HuH-7.5 (cell line): ENCODE results near the gene LTA.

Experiments used
- DNase-seq: peaks from one replicate; pipeline ENCODE4 v3.0.0; 2011; ENCODE audit warnings: low spot score

LTA gene

DNA sequence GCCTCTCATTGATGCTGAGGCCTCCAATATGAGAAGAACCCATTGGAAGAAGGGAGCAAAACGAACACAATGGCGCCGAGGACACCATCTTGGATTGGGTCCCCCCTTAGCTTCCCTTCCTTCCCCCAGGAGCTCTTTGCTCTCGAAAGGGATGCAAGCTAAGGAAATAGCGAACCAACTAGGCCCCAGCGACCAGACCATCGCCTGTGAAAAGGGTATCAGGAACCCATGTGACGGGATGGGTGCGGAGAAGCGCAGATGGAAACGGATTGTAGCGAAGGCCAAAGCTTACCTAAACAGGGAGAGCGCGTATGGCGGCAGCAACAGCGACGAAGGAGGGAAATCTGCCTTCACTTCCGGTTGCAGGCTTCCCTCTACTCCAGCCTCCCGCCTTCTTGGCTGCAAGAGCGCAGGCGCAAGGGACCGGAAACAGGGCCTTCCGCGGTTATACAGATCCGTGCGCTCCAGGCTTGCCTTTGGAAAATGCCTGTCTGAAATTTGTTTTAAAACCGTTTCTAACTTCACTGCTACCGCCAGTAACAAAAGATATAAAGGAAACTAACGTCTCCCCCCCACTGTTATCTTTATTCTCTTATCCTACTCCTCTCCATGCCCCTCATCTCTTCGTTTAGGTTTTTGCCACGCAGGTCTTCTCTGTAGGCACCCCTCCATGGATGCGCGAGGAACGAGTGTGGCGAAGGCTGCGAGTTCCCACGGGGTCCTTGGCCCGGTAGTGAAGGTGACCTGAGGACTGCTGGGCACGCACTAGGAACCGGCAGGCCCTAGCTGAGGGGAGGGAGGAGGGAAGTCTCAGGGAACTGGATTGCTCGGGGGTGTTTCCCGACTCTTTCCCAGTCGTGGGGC lies 30.2 kb upstream of the LTA start, which contains the start of gene DDX39B:
DDX39B (minus strand) TSS at position 346 of the 864 bp plus-strand sequence. CDS start 1,471 bp downstream, outside the sequence.
- DNase-seq: peak; percentile 69

DNA sequence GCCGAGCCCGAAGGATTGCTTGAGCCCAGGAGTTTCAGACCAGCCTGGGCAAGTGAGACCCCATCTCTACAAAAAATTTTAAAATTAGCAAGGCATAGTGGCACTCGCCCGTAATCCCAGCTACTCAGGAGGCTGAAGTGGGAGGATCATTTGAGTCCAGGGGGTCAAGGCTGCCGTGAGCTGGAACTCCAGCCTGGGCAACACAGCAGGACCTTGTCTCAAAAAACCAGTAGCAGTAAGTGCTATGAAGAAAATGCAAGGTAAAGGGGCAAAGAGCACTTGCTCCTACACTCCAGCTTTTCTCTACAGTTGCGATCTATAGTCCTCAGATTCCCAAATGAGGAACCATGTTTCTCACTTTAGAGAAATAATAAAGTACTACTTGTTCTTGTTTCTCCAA lies 28.4 kb upstream of the LTA start:
- no peak for DNase-seq

DNA sequence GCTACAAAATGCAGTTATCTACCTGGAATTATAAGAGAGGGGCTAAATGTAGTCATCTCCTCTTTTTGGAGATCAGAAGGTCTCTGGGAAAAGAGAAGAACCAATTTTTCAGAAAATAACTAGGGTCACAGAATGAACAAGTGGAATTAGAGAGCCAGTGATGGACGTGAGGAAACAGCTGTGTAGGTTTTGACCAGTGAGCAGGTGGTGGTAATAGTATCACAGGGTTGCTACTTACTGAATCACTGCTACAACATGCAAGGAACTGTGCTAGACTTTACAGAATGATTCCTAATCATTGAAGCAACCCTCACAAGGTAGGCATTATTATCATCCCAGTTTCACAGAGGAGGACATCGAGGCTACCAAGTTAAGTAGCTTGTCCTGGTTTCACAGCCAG lies 27.4 kb upstream of the LTA start:
- DNase-seq: no peak

DNA sequence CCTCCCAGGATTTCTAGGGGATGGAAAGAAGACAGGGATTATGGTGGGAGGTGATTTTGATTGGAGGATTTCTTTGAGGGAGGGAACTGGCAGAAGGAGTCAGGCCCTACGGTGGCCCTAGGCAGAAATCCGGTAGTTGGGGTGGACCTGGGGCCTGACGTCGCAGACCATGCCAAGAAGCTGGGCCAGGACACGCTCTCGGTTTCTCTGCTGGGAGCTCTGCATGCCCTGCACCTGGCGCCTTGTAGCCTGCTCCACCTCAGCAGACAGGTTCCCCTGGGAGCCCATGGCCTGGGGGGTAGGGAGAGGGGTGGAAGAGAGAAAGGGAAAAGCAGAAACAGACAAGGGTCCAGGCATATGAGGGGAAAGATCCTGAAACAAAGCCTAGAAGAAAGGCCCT lies 26.8 kb upstream of the LTA start:
- DNase-seq: no peak

DNA sequence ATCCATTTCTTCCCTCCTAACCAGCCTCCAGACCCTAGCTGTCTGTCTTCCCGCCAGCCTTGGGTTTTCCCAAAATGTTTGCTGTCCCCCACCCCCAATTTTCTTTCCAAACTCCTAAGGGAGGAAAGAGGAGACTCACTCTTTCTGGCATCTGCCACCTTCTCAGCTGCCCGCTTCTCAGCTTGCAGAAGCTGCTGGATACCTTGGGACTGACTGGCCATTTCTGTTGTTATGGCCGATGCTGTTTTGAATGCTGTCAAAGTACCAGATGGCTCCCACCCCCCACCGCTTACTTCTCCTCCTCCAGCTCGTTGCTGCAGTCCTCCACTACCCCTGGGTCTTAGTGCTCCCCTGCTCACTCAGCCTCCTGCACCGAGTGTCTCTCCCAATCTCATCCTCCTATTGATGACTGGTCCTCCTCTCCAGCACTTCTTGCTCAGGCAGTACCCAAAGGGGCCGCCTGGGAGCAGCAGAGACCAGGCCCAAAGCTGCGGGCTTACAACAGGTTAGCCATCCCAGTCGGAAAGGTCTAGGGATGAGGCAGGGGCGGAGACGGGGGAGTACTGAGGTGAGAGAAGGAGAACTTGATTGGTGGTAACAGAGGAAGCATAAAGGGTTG lies 25.6 kb upstream of the LTA start, which contains the start of gene ATP6V1G2:
ATP6V1G2 (minus strand) TSS at position 270 of the 619 bp plus-strand sequence; CDS start at position 221, 49 bp downstream.
- DNase-seq: peak; percentile 46

DNA sequence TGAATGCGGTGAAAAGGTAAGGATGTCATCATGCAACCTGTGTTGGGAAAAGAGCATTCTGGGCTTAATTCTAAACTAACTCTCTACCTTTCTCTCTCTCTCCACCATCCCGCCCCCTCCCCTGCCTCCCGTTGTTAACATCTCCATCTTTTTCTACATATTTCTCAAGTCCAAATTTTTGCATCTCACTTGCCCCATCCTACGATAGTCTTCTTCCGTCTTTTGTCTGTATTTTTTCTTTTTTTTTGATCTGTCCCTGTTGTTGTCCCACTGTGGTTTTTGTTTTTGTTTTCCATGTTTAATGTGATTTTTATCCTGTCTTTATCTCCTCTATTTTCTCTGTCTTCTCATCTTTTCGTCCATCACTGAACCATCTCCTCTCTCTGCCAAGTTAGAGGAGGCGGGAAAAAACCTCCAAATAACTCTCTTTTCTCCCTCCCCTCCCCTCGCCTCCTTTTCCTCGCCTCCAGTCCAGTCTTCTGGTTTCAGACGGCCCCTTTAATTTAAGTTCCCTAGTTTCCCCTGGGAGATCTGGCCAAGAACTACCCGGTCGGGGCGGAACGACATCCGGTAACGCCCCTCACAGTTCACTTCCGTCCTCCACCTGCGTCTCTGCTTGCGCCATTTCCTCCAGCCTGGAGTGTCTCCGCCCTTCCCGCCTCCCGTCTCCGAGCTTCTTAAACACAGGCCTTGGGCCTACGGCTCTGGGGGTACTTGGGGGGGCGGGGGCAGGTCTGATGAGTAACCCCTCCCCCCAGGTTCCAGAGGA lies 24.9 kb upstream of the LTA start, which contains the start of gene NFKBIL1:
NFKBIL1 (plus strand) TSS at position 651 of the 769 bp plus-strand sequence; CDS start at position 738, 87 bp downstream.
- DNase-seq: peak; percentile 71

DNA sequence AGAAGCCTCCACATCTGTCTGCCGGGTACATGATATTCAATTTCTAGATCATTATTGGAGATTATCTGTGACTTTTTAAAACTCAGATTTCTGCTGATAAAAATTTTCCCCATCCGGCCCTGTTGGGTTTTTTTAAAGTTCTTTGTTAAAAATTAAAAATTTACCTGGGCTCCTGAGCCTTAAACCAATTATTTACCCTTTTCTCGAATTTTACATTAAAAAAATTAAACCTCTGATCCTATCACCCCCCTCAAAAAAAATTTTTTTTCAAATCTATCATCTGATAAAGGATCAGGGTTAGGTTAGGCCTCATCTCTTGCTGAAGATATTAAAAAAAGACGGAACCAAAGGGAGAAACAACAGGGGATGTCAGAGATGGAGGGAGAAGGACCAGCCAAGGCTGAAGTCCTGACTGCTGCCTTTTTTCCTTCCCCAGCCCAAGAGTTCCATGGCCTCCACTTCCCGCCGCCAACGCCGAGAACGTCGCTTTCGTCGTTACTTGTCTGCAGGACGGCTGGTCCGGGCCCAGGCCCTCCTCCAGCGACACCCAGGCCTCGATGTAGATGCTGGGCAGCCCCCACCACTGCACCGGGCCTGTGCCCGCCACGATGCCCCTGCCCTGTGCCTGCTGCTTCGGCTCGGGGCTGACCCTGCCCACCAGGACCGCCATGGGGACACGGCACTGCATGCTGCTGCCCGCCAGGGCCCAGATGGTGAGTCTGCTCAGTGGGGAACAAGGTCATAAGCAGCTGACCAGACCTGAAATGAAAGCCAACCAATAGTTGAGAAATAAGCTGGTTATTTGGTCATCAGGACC lies 24.2 kb upstream of the LTA start:
- no peak for DNase-seq

DNA sequence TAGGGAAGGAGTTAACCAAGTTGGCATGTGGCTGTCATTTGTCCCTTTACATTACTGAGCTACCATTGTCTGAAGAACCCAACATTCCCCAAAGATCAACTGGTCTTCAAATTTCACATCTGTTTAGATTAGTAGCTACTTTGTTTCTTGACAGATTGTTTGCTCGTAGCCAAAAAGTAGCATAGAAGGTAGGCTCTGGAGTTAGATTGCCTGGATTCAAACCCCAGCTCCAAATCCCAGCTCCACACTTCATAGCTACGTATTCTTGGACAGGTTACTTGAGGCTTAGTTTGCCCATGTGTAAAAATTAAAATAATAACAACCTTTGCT lies 23.6 kb upstream of the LTA start:
- no peak for DNase-seq

DNA sequence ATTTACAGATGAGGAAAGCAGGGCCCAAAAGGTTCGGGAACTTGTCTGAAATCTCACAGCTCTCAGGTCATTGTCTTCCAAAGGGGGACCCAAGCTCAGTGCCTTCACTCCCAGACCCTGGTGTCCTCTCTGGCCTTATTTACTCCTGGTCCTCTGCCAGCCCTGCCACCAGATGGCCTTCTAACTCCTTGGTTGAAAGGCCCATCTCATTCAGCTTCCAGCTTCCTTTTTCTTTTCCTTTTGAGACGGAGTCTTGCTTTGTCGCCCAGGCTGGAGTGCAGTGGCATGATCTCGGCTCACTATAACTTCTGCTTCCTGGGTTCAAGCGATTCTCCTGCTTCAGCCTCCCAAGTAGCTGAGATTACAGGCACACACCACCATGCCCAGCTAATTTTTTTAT lies 20.7 kb upstream of the LTA start:
- DNase-seq: peak; percentile 30

DNA sequence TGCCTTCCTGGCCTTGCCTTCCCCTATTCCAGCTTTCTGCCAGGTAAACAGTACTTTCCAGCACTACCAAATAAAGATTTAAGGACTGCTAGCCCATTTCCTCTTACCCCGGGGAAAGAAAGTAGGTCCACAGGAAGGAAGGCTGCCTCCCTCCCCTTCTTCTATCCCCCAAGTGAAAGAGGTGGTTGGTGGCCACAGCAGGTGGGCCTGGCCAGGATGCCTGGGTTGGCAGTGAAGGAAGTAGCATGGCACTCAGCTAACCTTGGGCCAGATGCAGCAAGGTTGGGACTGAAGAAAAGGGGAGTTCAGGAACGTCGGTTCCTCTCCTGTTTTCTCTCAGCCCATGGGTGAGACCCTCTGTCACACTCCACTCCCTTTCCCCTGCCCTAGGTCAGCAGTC lies 15.8 kb upstream of the LTA start:
- DNase-seq: no peak

DNA sequence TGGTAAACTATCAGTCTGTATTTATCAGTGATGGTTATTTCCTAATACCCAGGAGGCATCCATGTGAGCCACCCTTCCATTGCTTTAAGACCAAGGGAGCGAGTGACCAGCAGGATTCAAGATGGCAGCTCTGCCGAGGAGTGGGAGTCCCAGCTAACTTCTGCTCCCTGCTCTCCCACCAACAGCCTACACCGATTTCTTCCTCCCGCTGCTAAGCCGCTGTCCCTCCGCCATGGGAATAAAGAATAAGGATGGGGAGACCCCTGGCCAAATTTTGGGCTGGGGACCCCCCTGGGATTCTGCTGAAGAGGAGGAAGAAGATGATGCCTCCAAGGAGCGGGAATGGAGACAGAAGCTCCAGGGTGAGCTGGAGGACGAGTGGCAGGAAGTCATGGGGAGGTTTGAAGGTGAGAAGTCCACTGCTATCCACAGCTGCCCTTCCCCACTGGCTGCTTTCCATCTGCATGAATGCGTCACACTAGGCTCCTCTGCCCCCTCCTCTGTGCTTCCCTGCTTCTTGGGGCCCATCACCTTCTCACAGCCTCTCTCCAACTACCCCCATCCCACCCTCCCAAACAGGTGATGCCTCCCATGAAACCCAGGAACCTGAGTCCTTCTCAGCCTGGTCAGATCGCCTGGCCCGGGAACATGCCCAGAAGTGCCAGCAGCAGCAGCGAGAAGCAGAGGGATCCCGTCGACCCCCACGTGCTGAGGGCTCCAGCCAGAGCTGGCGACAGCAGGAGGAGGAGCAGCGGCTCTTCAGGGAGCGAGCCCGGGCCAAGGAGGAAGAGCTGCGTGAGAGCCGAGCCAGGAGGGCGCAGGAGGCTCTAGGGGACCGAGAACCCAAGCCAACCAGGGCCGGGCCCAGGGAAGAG lies 14.4 kb upstream of the LTA start:
- no peak for DNase-seq

DNA sequence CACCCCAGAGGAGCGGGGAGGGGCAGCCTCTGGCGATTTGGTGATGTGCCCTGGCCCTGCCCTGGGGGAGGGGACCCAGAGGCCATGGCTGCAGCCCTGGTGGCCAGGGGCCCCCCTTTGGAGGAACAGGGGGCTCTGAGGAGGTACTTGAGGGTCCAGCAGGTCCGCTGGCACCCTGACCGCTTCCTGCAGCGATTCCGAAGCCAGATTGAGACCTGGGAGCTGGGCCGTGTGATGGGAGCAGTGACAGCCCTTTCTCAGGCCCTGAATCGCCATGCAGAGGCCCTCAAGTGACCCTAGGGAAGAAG lies 13.8 kb upstream of the LTA start:
- no peak for DNase-seq

DNA sequence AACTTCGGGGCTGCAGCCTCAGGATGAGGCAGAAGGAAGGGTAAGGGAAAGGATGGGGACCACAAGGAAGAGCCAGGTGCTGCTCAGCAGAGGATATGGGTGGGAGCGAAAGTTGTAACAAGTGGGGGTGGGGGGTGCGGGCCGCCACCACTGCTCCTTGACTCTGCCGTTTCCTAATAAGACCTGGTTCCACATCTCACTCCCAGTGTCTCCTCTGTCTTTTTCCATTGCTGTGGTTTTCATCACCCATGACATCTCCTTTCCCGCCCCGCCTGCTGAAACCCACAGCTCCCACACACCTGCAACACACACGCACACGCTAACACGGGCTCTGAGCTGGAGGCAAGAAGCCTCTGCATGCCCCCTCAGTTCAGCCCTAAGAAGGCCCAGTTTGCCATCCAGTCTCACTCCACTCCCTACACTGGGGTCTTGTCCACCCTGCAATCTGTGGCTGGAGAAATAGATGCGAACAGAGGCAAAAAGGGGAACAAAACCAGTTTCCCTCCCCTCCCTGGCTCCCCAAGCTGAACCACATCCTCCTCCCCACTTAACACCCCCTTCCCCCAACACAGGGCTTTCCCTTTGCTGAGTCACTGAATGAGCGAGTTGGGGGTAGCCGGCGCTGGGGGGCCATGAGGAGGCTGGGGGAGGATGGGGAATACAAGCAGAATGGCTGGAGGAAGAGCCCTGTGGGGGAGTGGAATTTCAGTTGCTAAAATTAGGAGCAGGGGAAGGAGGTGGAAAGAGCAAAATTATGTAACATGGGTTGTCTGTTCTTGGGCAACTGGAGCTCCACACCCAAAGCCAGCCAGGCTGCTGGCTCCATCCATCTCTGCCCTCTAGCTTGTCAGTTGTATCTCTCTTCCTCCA lies 13.2 kb upstream of the LTA start:
- DNase-seq: no peak

DNA sequence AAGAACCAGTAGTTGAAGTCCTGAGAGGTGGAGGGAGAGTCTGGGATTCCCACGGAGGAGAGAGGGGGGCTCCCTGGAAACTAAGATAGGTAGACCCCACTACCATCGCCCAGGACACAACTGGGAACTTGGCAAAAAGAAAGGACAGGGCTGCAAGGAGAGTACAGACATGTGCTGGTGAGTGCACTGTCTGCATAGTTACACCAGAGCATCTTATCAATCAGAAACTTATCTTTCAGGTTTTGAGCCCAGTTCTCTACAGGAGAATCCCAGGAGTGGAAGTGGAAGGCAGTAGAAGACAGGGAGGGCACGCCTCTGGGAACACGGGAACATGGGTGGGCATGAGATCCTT lies 12.5 kb upstream of the LTA start:
- no peak for DNase-seq

DNA sequence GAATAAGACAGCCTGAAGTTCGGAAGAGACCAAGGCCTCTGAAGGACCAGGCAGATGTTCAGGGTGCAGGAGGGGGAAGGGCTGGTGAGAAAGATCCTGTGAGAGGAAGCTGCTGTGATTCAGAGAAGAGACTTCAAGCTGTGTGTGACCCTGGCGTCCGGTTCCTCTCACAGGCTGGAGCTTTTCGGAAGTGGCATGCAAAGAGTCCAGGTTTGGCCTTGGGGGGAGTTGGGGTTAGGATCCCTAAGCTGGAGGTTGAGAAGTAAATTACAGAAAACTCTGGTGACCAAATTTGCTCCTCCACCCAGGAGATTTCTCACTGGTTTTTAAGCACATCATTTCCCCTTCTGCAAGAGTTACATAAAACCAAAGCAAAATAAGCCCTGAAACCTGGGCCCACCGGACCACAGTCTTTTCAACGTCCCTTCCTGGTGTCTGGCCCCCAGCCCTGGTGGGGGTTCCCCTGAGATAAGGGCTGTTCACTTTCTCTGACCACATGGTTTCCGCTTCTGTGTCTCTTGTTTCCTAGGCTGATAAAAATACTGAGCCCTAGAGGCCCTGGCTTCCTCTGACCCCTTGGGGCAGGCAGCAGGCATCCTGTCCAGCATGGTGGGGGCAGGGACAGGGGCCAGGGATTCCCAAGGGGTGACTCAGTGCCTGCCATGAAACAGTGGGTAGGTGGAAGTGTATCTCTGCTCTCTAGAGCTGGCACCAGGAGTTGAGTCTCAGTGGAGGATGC lies 12.0 kb upstream of the LTA start:
- no peak for DNase-seq

DNA sequence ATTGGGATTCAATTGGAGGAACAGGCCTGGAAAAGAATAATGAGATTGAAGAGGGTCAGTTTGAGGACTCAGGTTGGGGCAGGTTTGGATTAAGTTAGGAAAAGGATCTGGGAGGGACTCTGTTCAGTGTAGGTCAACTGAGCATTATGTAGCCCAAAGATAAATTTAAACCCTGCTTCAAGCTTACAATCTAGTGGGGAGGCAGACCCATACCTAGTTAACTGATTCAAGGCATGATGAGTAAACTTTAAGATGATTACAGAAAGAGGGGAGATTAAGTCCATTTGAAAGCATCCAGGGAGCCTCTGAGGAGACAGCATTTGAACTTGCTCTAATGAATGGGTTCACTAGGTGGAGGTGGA lies 11.4 kb upstream of the LTA start:
- DNase-seq: no peak

DNA sequence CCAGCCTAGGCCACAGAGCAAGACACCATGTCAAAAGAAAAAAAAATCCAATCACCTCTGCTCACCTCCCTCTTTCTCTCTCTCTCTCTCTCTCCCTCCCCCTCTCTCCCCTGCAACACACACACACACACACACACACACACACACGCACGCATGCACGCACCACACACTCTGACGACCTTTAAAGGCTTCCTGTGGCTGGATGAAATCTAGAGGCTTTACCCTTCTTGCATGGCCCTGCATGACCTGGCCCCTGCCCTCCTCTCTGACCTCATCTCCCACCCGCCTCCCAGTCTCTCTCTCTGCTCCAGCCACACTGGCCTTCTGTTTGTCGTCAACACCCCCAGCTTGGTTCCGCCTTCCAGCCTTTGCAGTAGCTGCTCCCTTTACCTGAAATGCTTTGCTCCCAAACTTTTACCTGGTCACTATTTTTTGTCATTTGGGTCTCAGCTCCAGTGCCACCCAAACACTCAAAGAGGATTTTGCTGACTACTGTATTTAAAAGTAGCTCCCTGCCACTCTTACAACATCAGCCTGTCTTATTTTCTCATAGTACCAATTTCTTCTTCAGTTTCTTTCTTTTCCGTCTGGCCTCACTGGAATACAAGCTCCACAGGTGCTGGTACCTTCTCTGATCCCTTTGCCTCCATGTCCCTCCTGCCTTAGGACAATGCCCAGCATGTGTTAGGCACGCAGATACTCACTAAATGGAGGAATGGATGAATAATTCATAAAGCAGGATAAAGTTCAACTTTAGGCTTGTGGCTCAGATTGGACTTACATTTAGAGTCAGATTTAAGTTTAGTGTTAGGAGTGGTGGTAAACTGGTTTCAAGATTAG lies 4.3 kb upstream of the LTA start:
- DNase-seq: no peak

DNA sequence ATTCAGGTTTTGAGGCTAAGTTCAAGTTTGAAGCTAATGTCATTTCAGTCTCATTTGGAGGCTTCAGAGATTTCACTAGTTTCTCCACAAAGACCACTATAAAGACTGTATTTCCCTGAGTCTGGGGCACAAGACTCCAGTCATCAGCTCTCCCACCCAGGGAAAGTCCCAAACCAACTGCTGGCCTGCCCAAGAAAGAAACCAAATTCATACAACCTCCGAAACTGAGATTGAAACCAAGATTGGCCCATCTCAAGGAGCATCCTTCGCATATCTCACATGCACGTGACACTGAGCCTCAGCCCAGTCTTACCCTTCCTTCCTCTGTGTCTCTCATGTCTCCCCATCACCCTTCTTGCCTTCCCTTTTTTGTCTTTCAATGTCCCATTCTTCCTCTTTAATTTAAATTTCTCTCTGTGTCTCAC lies 3.5 kb upstream of the LTA start:
- DNase-seq: no peak
